HG02571 (cell line): Measurements from ENCODE around the gene HSPA4L.

ENCODE experiments used
- ATAC-seq: cut with Tn5 transposase; IDR thresholded peaks from one replicate; pipeline ENCODE4 v1.9.1; 2021; ENCODE audit warnings: mild to moderate bottlenecking, moderate library complexity; ENCODE audit not compliant: unreplicated experiment

The HSPA4L gene

GRCh38 chr4:127783026-127783769 is 1.1 kb downstream of the HSPA4L start:
- no peak for ATAC-seq

- ATAC-seq = no peak
Observed at GRCh38 chr4:127783955-127784770, 2.0 kb downstream of the HSPA4L start.

GRCh38 chr4:127788517-127788916 is 6.4 kb downstream of the HSPA4L start:
- ATAC-seq = no peak

- ATAC-seq = no peak
Observed at GRCh38 chr4:127791391-127791790, 9.3 kb downstream of the HSPA4L start.

GRCh38 chr4:127793528-127793927 is 11.4 kb downstream of the HSPA4L start:
- no peak for ATAC-seq

DNA sequence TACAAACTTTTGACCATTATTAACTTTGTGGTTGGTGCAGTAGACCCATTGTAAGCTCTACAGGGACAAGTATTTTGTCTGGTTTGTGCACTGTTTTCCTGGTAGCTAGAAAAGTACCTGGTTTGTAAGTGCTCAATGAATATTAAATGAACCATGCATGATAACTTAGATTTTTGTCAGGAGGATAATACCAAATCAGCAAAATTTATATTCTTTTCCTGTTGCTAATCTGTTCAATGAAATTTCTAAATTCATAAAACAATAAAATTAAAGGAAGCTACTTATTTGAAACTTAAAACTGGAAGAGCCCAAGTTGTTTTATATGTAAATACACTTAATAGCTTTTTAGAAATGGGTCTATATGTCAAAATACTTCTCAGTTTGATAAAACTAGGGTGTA is 17.6 kb downstream of the HSPA4L start:
- no peak for ATAC-seq

- no peak for ATAC-seq
Observed at GRCh38 chr4:127809173-127809800, 27.2 kb downstream of the HSPA4L start.

DNA sequence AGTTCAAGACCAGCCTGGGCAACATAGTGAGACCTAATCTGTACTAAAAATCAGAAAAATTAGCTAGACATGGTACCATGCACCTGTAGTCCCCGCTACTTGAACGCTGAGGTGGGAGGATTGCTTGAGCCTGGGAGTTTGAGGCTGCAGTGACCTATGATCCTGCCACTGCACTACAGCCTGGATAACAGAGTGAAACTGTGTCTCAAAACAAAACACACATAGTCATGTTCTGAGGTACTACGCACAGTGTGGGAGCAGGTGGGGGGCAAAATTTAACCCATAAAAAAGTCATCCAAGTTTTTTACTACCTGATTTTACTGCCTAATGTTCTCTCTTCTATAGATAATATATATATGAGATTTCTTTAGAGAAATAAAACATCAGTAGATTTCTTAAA is 28.4 kb downstream of the HSPA4L start:
- no peak for ATAC-seq

DNA sequence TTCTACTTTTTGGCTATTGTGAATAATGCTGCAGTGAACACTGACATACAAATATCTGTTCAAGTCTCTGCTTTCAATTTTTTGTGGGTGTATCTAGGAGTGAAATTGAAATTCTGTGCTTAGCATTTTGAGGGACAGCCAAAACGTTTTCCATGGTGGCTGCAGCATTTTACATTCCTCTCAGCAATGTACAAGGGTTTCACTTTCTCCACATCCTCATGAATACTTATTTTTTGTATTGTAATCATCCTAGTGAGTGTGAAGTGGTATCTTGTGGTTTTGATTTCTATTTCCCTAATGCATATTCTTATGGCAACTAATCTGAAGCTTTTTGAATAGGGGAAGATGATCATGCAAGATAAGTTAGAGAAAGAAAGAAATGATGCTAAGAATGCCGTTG is 40.3 kb downstream of the HSPA4L start:
- ATAC-seq = no peak

DNA sequence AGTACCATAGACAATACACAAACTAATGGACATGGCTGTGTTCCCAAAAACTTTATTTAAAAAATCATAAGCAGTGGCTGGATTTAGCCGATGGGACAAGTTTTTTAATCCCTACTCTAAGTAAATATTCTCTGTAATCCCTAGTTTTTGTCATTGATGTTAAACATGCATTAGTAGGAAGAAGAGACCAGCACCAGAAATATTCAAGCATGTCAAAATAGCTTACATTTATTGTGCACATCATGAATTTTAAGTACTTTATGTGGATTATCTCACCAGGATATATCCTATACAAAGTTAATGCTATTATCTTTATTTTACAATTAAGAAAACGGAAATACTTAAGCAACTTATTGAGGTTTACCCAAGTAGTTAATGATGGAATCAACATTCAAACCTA is 46.0 kb downstream of the HSPA4L start:
- ATAC-seq = no peak

- ATAC-seq = peak; percentile 83
Observed at GRCh38 chr4:127829014-127829413, 46.9 kb downstream of the HSPA4L start.

DNA sequence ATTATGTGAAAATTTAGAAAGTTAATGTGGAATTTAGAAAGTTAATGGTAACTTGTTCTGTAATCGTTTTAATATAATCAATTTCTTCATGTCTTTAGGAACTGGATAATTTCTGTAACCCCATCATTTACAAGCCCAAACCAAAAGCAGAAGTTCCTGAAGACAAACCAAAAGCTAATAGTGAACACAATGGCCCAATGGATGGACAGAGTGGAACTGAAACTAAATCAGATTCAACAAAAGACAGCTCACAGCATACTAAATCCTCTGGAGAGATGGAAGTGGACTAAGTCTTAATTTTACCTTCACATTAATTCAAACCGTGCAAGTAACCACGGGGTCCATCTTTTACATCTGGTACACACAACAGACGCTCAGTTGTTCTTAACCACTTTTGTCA is 50.5 kb downstream of the HSPA4L start:
- ATAC-seq = peak; percentile 71

DNA sequence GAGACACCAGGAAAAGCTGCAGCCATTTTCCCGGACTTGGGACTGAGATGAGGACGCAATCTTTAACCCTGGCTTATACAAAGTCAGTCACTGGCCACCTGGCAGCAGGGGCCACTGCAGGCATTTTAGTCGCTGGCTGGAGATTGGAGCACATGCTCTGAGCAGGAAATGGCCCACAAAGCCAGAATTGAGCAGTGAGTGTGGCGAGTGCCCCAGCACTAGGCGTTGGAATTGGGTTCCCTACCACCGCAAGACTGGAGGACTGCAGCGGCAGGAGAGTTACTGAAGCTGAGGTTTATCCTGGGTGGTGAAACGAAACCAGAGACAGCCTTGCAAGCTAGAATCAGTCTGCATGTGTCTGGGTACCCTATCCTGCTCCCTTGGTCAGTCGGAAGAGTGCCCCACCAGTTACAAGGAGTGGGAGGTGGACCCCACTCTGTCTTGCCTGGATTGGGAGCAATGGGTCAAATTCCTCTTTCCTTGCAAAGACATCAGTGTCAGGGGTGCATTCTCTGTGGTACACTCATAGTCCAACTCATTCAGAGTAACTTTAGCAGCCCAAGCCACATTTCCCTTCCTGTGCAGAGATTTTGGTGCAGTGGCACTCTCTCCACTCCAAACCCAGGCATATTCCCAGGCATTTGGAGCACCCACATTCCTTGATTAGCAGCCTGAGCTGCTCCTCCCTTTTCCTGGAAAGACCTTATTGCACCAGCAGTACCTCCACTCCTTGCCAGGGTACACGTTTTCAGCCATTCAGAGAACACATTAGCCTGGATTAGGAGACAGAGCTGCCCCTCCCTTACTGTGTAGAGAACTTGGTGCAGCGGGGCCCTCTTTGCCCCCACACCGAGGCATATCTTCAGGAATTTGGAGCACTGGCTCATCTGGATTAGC is 61.8 kb downstream of the HSPA4L start:
- no peak for ATAC-seq

GRCh38 chr4:127844601-127845116 is 62.5 kb downstream of the HSPA4L start:
- ATAC-seq = no peak

DNA sequence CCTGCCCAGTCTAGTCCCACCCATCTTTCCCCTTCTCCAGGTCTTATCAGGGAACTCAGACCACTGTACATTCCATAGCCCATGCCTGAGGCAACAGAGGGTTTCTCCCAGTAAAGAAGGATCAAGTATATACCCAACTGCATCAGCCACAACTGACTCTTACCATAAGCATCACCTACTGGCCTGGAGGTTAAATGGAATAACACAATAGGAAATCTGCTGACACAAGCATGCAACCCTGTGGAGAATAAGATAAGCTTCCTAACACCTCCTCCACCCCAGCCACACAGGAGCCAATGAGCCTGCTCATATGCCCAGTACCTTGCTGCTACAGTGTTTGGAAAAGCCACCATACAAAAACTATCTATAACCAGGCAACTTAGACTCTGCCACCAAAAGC is 63.9 kb downstream of the HSPA4L start:
- ATAC-seq = no peak

- ATAC-seq = no peak
Observed at GRCh38 chr4:127846765-127847164, 64.6 kb downstream of the HSPA4L start.

GRCh38 chr4:127849505-127850234 is 67.5 kb downstream of the HSPA4L start:
- ATAC-seq = no peak

- no peak for ATAC-seq
Observed at GRCh38 chr4:127852661-127853060, 70.5 kb downstream of the HSPA4L start.

GRCh38 chr4:127856196-127856812 is 74.2 kb downstream of the HSPA4L start:
- peak; percentile 6 for ATAC-seq
